DOHH2 (cell line): ENCODE measurements around the gene IRF6.
A peak's percentile ranks its signal among the peaks of the same experiment; 100 is the strongest.

ENCODE experiments used
- H3F3A ChIP-seq: fragments of 200-600 bp; sonication (generic), shearing (Covaris generic); 2 replicates; pipeline ENCODE4 v1.6.0; 2016; ENCODE audit warnings: antibody characterized with exemption, mild to moderate bottlenecking; ENCODE audit not compliant: control insufficient read depth, insufficient read depth
- H3K27ac ChIP-seq: fragments of 200-600 bp; sonication (generic); 2 replicates; pipeline ENCODE4 v1.5.1; 2014; ENCODE audit warnings: low read depth, mild to moderate bottlenecking, low read length, moderate library complexity
- H3K27me3 ChIP-seq: fragments of 200-600 bp; sonication (generic); 2 replicates; pipeline ENCODE4 v1.6.1; 2014; ENCODE audit warnings: mild to moderate bottlenecking, low read length, mixed read lengths; ENCODE audit not compliant: control insufficient read depth
- H3K36me3 ChIP-seq: fragments of 200-600 bp; sonication (generic); 2 replicates; pipeline ENCODE4 v1.6.1; 2014; ENCODE audit warnings: mild to moderate bottlenecking, low read length, moderate library complexity, mixed read lengths; ENCODE audit not compliant: control insufficient read depth
- H3K4me1 ChIP-seq: fragments of 200-600 bp; sonication (generic); 2 replicates; pipeline ENCODE4 v1.6.1; 2014; ENCODE audit warnings: mild to moderate bottlenecking, low read length, mixed read lengths; ENCODE audit not compliant: control insufficient read depth
- H3K4me2 ChIP-seq: fragments of 200-600 bp; sonication (generic); 2 replicates; pipeline ENCODE4 v1.6.0; 2014; ENCODE audit warnings: mild to moderate bottlenecking, low read length, moderate library complexity
- H3K4me3 ChIP-seq: fragments of 200-600 bp; sonication (generic); 2 replicates; pipeline ENCODE4 v1.5.1; 2014; ENCODE audit warnings: mild to moderate bottlenecking, low read length, mixed read lengths
- H3K79me2 ChIP-seq: fragments of 200-600 bp; sonication (generic); 2 replicates; pipeline ENCODE4 v1.6.1; 2014; ENCODE audit warnings: mild to moderate bottlenecking, low read length, mixed read lengths; ENCODE audit not compliant: control insufficient read depth
- H3K9me2 ChIP-seq: fragments of 200-600 bp; sonication (generic); replicated peaks from 2 replicates; pipeline ENCODE4 v1.6.1; 2014; ENCODE audit warnings: mild to moderate bottlenecking, low read length, mixed read lengths; ENCODE audit not compliant: control insufficient read depth
- H3K9me3 ChIP-seq: fragments of 200-600 bp; sonication (generic); 2 replicates; pipeline ENCODE4 v1.6.1; 2014; ENCODE audit warnings: antibody characterized with exemption, low read length, mixed read lengths; ENCODE audit not compliant: control insufficient read depth, insufficient read depth
- H4K20me1 ChIP-seq: fragments of 200-600 bp; sonication (generic); 2 replicates; pipeline ENCODE4 v1.6.0; 2014; ENCODE audit warnings: low read depth, mild to moderate bottlenecking, antibody characterized with exemption, low read length, moderate library complexity; ENCODE audit not compliant: control insufficient read depth, insufficient read depth
- CTCF ChIP-seq: fragments of 200-600 bp; sonication (generic); IDR thresholded peaks from one replicate; pipeline ENCODE4 v1.5.1; 2014; ENCODE audit warnings: antibody characterized with exemption, mild to moderate bottlenecking, low read depth, low read length; ENCODE audit not compliant: poor library complexity, severe bottlenecking
- EZH2phosphoT487 ChIP-seq: fragments of 200-600 bp; sonication (generic); IDR thresholded peaks from 2 replicates; pipeline ENCODE4 v1.6.1; 2017; ENCODE audit warnings: borderline replicate concordance, mild to moderate bottlenecking, antibody characterized with exemption, low read length, moderate library complexity, mixed read lengths

IRF6 gene

GRCh38 chr1:209769971-209770370, 36.0 kb downstream of the IRF6 start:
- peaks cover 13% of the 10 kb centered on the region; the same call in 1 of the 2 replicates for H3K9me3 ChIP-seq
- H3K9me2 ChIP-seq = no peaks in the 10 kb centered on the region
- peak overlapping the region; percentile 41 for H3K4me3 ChIP-seq
- H3K79me2 ChIP-seq = no peaks in the 10 kb centered on the region
- TF ChIP-seq EZH2phosphoT487 (no peak), CTCF (no peak)
- no peak overlapping the region for H3K27ac ChIP-seq
- H3K4me1 ChIP-seq = peaks cover 40% of the 10 kb centered on the region
- peaks cover 6% of the 10 kb centered on the region; the same call in 1 of the 2 replicates for H3F3A ChIP-seq
- peak overlapping the region; percentile 50 for H3K4me2 ChIP-seq
- H3K27me3 ChIP-seq = no peaks in the 10 kb centered on the region
- no peaks in the 10 kb centered on the region for H3K36me3 ChIP-seq
- H4K20me1 ChIP-seq = no peaks in the 10 kb centered on the region

GRCh38 chr1:209769171-209769904, 36.6 kb downstream of the IRF6 start:
- H4K20me1 ChIP-seq = no peaks in the 10 kb centered on the region
- H3F3A ChIP-seq = peaks cover 6% of the 10 kb centered on the region; the same call in 1 of the 2 replicates
- peaks cover 33% of the 10 kb centered on the region for H3K4me1 ChIP-seq
- peak overlapping the region; percentile 41 for H3K4me3 ChIP-seq
- no peaks in the 10 kb centered on the region for H3K79me2 ChIP-seq
- no peaks in the 10 kb centered on the region for H3K9me2 ChIP-seq
- H3K4me2 ChIP-seq = peak overlapping the region; percentile 50
- no peaks in the 10 kb centered on the region for H3K36me3 ChIP-seq
- 0 out of 2 replicates have a peak overlapping the region, but pooled peaks have one; percentile 2 for H3K27ac ChIP-seq
- H3K9me3 ChIP-seq = peaks cover 13% of the 10 kb centered on the region; the same call in 1 of the 2 replicates
- TF ChIP-seq CTCF (no peak), EZH2phosphoT487 (no peak)
- H3K27me3 ChIP-seq = no peaks in the 10 kb centered on the region

GRCh38 chr1:209768354-209768774, 37.6 kb downstream of the IRF6 start:
- no peak overlapping the region for H3K4me3 ChIP-seq
- H4K20me1 ChIP-seq = no peaks in the 10 kb centered on the region
- H3K79me2 ChIP-seq = no peaks in the 10 kb centered on the region
- peaks cover 4% of the 10 kb centered on the region; the same call in 1 of the 2 replicates for H3F3A ChIP-seq
- peaks cover 28% of the 10 kb centered on the region for H3K4me1 ChIP-seq
- no peaks in the 10 kb centered on the region for H3K9me2 ChIP-seq
- H3K4me2 ChIP-seq = 0 out of 2 replicates have a peak overlapping the region, but pooled peaks have one; percentile 50
- no peak overlapping the region for H3K27ac ChIP-seq
- peaks cover 13% of the 10 kb centered on the region; the same call in 1 of the 2 replicates for H3K9me3 ChIP-seq
- no peaks in the 10 kb centered on the region for H3K36me3 ChIP-seq
- H3K27me3 ChIP-seq = no peaks in the 10 kb centered on the region
- TF ChIP-seq EZH2phosphoT487 (no peak), CTCF (no peak)
